Caco-2 (cell line): ENCODE measurements around the gene CIITA. TPM values are rescaled to one million over a fixed set of nuclear protein-coding genes. Genes with fewer than 3 reads are reported as not detected.

Source experiments
- BruUV-seq: library from RNA; stranded (reverse); fragments of 400-500 nt; replicated peaks from 2 replicates; lab custom pipeline; 2021; lab: Mats Ljungman, UMichigan
- CTCF ChIA-PET: fragments of 300-600 bp; sonication (Branson Sonifier 250); formaldehyde crosslinking; loops from one replicate; lab custom pipeline; 2022; ENCODE audit warnings: antibody characterized with exemption; lab: Charles Lee
- POLR2A ChIA-PET: fragments of 300-600 bp; sonication (Branson Sonifier 250); formaldehyde crosslinking; loops from one replicate; lab custom pipeline; 2022; ENCODE audit warnings: antibody characterized with exemption; lab: Charles Lee
- DNase-seq, 2 experiments: peaks; one replicate each; pipeline versions ENCODE4 v3.0.0 to v3.0.0-alpha.2; 2020 to 2022
- H3K27me3 ChIP-seq: replicated peaks from 2 replicates; pipeline ENCODE4 v1.6.0; 2011; ENCODE audit warnings: low read length; ENCODE audit not compliant: control insufficient read depth, insufficient read depth
- H3K36me3 ChIP-seq: 2 replicates; pipeline ENCODE4 v1.5.1; 2011; ENCODE audit warnings: low read length; ENCODE audit not compliant: control insufficient read depth, insufficient read depth
- H3K4me1 ChIP-seq: fragments of 250-450 bp; sonication (Bioruptor Pico); 2 replicates; pipeline ENCODE4 v1.5.1; 2020; ENCODE audit warnings: mild to moderate bottlenecking
- H3K4me3 ChIP-seq: 2 replicates; pipeline ENCODE4 v1.5.1; 2011; ENCODE audit warnings: low read depth, mild to moderate bottlenecking, control low read depth, low read length
- H3K9me3 ChIP-seq: fragments of 250-450 bp; sonication (Bioruptor Pico); 2 replicates; pipeline ENCODE4 v1.5.1; 2020; ENCODE audit warnings: mild to moderate bottlenecking, moderate library complexity
- H3K27ac Mint-ChIP-seq: one replicate; pipeline ENCODE4 v1.8.0; 2022; ENCODE audit warnings: mixed read lengths; ENCODE audit not compliant: unreplicated experiment
- H3K27me3 Mint-ChIP-seq: one replicate; pipeline ENCODE4 v1.8.0; 2022; ENCODE audit warnings: mixed read lengths; ENCODE audit not compliant: insufficient read depth, unreplicated experiment
- H3K36me3 Mint-ChIP-seq: one replicate; pipeline ENCODE4 v1.8.0; 2022; ENCODE audit warnings: mild to moderate bottlenecking, mixed read lengths; ENCODE audit not compliant: insufficient read depth, unreplicated experiment
- H3K4me1 Mint-ChIP-seq: one replicate; pipeline ENCODE4 v1.8.0; 2022; ENCODE audit warnings: low read depth, mixed read lengths; ENCODE audit not compliant: unreplicated experiment
- H3K4me3 Mint-ChIP-seq: one replicate; pipeline ENCODE4 v1.8.0; 2022; ENCODE audit warnings: mild to moderate bottlenecking, moderate library complexity, mixed read lengths; ENCODE audit not compliant: unreplicated experiment
- H3K9me3 Mint-ChIP-seq: one replicate; pipeline ENCODE4 v1.8.0; 2022; ENCODE audit warnings: mixed read lengths; ENCODE audit not compliant: unreplicated experiment
- intact Hi-C: fragments of 100-400 bp; cut with micrococcal nuclease; formaldehyde crosslinking; loops from one replicate; pipeline ENCODE4 v1.10.0; 2022; ENCODE audit not compliant: unreplicated experiment
- total RNA-seq: library from RNA; stranded (reverse); gene quantifications from 2 replicates; pipeline ENCODE4 v1.2.3, GENCODE V29; 2022
- TF ChIP-seq, protein P1 (sequence below), 2 experiments: fragments of 200-600 bp in 1 of 2; IDR thresholded peaks; 1 replicate in 1 of 2; 2 replicates in 1 of 2; pipeline versions ENCODE4 v1.5.1 to v1.8.0; 2011 to 2022; ENCODE audit warnings: antibody characterized with exemption in 1 of 2, control low read depth in 1 of 2, inconsistent platforms in 1 of 2, low read depth in 1 of 2, low read length in 1 of 2, mild to moderate bottlenecking in 1 of 2, moderate library complexity in 1 of 2; ENCODE audit not compliant: insufficient read depth in 1 of 2, severe bottlenecking in 1 of 2, unreplicated experiment in 1 of 2

The CIITA gene
- total RNA-seq, 1 experiment from 2014 or later, result 0.27 TPM

- H3K9me3 Mint-ChIP-seq, result no peaks in the 10 kb centered on the region
- no peaks in the 10 kb centered on the region for H3K36me3 Mint-ChIP-seq
- Histone ChIP-seq H3K36me3 (no peaks in the 10 kb centered on the region), H3K4me1 (no peaks in the 10 kb centered on the region; the same call in 1 of the 2 replicates), H3K4me3 (no peak overlapping the region), H3K27me3 (no peaks in the 10 kb centered on the region), H3K9me3 (no peaks in the 10 kb centered on the region)
- no TSS peak for BruUV-seq
- H3K27ac Mint-ChIP-seq, result no peak overlapping the region
- intact Hi-C loops, result no loop called here
- no peaks in the 10 kb centered on the region for H3K4me1 Mint-ChIP-seq
- CTCF ChIA-PET, result interaction anchor here (1.5 kb wide), 1 partner anchor 50 kb away, joined by 5 read pairs; no protein-coding TSS in a partner anchor
- peaks cover 4% of the 10 kb centered on the region for H3K27me3 Mint-ChIP-seq
- POLR2A ChIA-PET, result no interaction called here
- DNase-seq, result no peak
- TF ChIP-seq, protein P1, sequence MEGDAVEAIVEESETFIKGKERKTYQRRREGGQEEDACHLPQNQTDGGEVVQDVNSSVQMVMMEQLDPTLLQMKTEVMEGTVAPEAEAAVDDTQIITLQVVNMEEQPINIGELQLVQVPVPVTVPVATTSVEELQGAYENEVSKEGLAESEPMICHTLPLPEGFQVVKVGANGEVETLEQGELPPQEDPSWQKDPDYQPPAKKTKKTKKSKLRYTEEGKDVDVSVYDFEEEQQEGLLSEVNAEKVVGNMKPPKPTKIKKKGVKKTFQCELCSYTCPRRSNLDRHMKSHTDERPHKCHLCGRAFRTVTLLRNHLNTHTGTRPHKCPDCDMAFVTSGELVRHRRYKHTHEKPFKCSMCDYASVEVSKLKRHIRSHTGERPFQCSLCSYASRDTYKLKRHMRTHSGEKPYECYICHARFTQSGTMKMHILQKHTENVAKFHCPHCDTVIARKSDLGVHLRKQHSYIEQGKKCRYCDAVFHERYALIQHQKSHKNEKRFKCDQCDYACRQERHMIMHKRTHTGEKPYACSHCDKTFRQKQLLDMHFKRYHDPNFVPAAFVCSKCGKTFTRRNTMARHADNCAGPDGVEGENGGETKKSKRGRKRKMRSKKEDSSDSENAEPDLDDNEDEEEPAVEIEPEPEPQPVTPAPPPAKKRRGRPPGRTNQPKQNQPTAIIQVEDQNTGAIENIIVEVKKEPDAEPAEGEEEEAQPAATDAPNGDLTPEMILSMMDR (IDR thresholded peaks at IDR 0.05; ENCODE audit: insufficient read depth in 1 of 2, low read depth in 1 of 2, low read length in 1 of 2, severe bottlenecking in 1 of 2, unreplicated experiment in 1 of 2), result no peak
- H3K4me3 Mint-ChIP-seq, result no peak overlapping the region
Observed at GRCh38 chr16:10868596-10869469, 8.2 kb upstream of the CIITA start.

- intact Hi-C loops, result no loop called here
- Mint-ChIP-seq H3K36me3 (no peaks in the 10 kb centered on the region), H3K4me1 (no peaks in the 10 kb centered on the region), H3K4me3 (no peak overlapping the region), H3K27ac (no peak overlapping the region), H3K27me3 (peaks cover 4% of the 10 kb centered on the region), H3K9me3 (no peaks in the 10 kb centered on the region)
- TF ChIP-seq, protein P1 (IDR thresholded peaks at IDR 0.05; ENCODE audit: insufficient read depth in 1 of 2, low read depth in 1 of 2, low read length in 1 of 2, severe bottlenecking in 1 of 2, unreplicated experiment in 1 of 2), result no peak
- DNase-seq, result peak; percentile 21 to 44
- H3K36me3 ChIP-seq, result no peaks in the 10 kb centered on the region
- no peak overlapping the region for H3K4me3 ChIP-seq
- CTCF ChIA-PET, result no interaction called here
- H3K4me1 ChIP-seq, result no peaks in the 10 kb centered on the region; the same call in 1 of the 2 replicates
- BruUV-seq, result no TSS peak
- POLR2A ChIA-PET, result no interaction called here
- H3K27me3 ChIP-seq, result no peaks in the 10 kb centered on the region
- H3K9me3 ChIP-seq, result no peaks in the 10 kb centered on the region
Observed at GRCh38 chr16:10870137-10870776, 6.7 kb upstream of the CIITA start.

DNA sequence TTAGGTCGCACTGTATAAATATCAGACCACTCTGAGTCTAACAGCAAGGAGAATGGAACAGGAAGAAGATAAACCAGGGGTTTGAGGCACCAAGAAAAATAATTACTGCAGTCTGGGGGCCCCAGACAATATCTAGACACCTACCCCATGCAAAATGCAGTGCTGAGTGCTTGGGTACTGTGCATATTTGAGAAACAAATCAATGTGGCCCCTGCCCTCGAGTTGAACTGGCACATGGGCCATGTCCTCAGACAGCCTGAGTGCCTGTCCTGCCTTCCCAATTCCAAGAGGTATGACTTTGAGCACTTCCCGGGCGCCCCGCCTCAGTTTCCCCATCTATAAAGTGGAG, 6.2 kb upstream of the CIITA start:
- TF ChIP-seq, protein P1 (IDR thresholded peaks at IDR 0.05; ENCODE audit: insufficient read depth in 1 of 2, low read depth in 1 of 2, low read length in 1 of 2, severe bottlenecking in 1 of 2, unreplicated experiment in 1 of 2), result no peak
- H3K9me3 ChIP-seq, result no peaks in the 10 kb centered on the region
- Mint-ChIP-seq H3K27ac (no peak overlapping the region), H3K9me3 (no peaks in the 10 kb centered on the region), H3K4me3 (no peak overlapping the region), H3K4me1 (no peaks in the 10 kb centered on the region), H3K36me3 (no peaks in the 10 kb centered on the region), H3K27me3 (peaks cover 8% of the 10 kb centered on the region)
- no TSS peak for BruUV-seq
- DNase-seq, result no peak
- no peaks in the 10 kb centered on the region for H3K27me3 ChIP-seq
- intact Hi-C loops, result no loop called here
- ChIA-PET POLR2A (no interaction called here), CTCF (no interaction called here)
- H3K4me1 ChIP-seq, result no peaks in the 10 kb centered on the region; the same call in 1 of the 2 replicates
- H3K4me3 ChIP-seq, result no peak overlapping the region
- H3K36me3 ChIP-seq, result no peaks in the 10 kb centered on the region
